GM19238 (cell line): ENCODE data around the gene HPCAL1.
A peak's percentile ranks its signal among the peaks of the same experiment; 100 is the strongest.
"Not testable (repeated sequence)": the region's sequence is repeated elsewhere in the genome, so short reads cannot be mapped to it uniquely, and the experiment has no call there.

Experiments used
- DNase-seq: peaks from one replicate; pipeline ENCODE4 v3.0.0; 2011; ENCODE audit warnings: low spot score; ENCODE audit not compliant: insufficient read length

Gene HPCAL1

DNA sequence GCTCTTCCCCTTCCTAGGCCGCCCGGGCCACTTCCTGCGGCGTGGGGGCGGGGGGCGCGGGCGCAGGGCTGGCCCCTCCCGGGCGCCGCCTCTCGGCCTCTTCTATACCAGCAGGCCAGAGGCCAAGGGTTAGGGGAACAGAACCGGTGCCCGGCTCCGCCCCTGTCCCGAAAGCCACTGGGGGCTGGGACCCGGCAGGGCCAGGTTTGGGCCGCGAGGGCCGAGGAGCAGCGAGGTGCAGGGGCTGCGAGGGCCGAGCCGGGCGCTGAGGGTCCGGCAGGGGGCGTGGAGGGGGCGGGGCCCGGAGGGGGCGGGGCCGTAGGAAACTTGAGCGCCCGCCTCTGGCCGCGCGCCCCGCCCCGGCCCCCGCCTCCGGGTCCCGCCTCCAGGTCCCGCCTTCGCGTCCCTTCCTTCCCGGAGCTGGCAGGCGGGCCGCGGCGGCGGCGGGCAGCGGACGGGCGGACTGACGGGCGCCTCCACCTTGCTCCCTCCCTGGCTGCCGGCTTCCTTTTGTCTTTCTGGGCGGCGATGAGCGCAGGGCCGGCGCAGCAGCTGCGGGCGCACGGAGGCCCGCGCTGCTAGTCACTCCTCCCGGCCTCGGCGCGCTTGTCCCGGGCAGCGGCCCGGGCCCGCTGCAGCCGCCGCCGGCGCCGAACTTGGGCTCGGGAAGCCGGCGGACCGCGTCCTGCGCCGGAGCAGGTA lies at the start of gene HPCAL1:
Gene HPCAL1 (plus strand): TSS at position 426 of the 702 bp plus-strand sequence. CDS start 116,854 bp downstream, outside the sequence.
- peak; percentile 94 for DNase-seq

DNA sequence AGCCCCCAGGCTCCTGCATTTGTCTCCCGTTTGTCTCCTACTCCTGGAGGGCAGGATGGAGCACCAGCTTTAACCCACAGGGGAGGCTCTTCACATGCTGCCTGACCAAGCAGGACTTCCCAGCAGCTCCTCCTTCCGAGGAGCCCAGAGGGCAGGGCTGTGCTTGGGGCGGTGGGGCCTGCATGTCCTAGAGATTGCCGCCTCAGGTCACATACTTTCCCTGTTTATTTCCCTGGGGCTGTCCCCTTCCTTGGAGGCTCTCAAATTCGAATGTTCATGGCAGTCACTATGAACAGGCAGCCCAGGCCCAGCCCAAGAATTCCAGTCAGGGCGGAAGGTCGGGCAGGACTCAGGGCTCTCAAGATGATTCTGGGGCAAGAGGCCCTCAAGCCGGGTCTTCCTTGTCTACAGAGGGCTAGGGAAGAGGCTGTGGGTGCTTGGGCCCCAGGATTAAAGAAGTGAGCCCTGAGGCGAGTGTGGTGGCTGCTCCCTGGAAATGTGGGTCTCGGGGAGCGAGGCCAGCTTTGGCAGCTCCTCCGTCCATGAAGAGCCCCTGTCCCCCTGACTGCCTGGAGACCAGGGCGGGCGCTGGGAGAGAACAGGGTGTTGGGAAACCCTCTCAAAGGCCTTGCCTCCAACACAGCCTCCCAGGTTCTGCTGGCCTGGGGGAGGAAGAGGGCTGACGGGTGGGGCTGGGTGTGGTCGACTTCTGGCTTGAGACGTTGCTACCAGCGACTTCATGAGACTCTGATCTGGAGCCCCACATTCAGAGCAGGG lies 48.9 kb upstream of the HPCAL1 start:
- no peak for DNase-seq

DNA sequence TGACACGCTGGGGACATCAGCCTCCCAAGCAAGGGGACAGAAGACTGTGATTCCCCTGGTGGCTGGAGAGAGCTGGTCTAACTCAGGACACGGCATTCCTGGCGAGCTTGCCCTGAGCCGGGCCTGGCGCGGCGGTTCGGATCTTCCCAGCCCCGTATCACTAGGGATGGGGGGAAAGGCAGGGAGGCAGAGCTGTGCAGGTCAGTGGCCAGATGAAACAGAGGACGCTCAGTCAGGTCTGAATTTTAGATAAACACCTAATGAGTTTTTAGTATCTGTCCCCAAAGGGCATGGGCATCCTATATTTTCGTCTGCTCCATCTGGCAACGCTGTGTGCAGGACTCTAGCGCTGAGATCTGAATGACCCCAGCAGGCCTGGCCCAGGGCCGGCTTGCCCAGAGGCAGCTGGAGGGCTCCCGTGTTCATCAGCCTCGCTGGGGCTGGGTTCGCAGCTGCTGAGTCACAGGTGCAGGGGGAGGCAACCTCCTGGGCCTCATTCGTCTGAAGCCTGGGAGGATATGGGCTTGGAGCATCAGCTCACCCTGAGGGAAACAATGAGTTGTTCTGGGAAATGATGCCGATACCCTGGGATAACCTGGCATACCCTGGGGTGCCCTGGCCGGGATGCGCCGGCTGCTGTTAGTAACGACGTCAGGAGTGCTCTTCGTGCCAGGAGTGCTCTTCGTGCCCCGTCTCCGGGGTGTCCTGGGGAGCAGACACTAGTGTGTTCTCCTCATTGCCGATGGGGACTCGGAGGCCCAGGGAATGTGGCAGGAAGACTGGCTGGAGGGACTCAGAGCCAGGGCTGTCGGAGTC lies 48.1 kb upstream of the HPCAL1 start:
- DNase-seq: no peak

DNA sequence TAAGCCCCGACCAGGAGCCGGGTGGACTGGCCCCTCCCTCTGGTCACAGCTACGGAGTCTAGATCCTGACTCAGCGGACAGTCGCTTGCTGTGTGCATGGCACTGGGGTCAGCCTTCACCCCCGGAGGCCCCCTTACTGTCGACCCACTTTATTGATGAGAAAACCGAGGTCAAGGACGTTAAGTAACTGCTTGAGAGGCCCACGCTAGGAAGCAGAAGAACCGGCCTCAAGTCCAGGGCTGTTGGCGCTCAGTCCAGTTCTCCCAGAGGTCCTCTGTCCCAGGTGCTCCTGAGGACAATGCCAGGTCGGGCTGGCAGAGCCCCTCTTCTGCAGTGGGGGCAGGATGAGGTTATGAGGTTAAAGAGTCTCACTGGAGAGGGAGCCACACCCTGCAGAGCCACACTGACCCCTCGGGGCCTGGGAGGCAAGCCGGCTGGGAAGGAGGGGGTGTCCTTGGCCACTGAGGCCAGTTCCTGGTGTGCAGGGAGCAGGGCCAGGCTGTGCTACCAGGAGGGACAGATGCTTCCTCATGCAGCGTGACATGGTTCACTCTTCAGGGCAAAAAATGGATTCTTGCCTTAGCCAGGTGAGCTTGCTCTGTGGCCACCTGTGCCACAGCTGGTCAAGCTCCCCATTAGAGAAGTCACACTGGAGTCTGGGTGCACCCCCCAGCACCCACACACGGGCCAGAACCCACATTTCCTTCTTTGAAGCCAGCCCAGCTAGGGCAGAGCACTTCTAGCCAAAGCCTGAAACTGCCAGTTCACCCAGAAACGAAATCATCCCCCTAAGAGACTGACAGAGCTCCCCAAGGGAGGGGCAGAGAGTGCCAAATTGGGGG lies 47.3 kb upstream of the HPCAL1 start:
- no peak for DNase-seq

DNA sequence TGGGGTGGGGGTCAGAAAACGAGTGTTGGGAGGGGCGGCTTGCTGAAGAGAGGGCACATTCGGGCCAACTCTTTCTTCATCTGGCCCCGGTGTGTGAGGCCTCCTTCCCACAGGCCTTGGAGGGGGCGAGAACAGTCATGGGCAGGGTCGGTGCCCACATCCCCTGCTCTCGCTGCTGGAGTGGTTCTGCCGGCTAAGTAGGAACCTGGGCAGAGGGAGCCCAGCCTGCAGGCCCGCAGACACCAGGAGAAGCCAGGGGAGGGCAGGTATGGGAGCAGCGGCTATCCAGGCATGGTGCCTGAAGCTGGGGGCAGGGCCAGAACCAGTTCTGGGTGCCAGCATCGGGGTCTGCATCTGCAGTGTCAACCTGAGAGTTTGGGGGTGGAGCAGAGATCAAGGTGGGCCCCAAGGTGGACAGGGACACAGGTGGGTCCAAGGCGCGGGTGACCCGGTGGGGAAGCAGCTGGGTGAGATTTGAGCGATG lies 46.6 kb upstream of the HPCAL1 start:
- DNase-seq: no peak

DNA sequence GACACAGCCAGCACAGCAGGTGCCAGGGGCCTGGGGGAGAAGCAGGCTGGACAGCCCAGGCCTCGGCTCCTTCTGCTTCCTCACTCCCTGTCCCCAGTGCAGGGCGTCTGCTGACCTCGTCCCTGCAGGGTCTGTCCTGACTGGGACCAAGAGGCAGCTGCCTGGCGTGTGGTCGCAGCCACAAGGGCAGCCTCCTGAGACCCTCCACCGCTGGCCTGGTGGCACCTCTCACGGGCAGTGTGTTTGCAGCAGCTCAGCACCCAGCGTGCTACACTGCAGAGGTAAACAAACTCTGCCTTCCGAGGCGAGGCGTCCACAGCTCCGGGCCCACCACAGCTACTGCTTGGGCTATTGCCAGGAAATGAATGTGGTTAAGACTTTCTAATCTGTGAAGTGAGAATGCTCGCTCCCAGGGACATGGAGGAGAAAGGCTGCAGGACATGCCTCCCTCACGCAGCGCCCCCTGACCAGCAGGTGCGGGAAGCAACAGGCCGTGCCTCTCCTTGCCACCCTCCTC lies 46.1 kb upstream of the HPCAL1 start:
- no peak for DNase-seq

DNA sequence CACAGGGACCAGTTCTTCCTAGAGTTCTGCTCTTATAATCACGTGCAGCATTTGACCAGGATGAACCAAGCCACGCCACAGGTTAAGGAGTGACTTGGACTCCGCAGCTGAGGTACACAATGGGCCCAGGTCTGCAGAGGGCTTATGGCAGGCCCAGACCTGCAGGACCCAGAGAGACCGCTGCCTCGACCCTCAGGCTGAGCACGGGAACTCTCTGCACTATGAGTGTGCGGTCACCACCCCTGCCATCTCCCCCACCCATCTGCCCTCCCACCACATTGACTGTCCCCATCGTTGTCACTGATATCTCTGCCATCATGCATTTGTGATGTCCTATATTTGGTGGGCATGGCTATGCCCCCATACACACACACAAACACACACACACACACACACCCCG lies 45.7 kb upstream of the HPCAL1 start:
- no peak for DNase-seq

DNA sequence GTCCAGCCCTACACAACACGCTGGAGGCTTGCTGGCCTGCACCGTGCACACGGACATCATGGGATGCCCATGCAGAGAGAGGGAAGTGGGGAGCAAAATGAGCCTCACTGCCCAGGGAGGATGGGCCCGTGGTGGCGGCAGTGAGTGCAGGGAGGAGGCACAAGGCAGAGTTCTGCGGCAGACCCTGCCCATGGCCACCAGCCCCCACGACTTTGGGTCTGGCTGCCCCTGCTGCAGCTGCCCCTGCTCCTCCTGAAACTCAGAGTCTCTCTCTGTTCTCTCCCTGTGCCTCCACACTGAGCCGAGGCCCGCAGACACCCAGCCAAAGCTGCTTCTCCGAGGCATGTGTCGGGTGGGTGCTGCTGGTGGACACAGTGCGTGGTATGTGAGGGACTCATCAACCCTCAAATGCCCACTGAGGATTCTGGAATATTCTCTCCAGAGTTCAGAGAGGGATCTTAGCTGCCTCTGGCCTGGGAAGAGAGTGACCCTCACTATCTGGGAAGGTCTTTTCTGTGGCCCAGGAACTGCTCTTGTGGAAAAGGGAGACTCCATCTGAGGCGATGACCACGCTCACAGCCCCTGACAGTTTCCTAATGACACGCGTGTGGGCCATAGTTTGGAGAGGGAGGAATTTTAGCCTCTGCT lies 45.1 kb upstream of the HPCAL1 start:
- DNase-seq: no peak

DNA sequence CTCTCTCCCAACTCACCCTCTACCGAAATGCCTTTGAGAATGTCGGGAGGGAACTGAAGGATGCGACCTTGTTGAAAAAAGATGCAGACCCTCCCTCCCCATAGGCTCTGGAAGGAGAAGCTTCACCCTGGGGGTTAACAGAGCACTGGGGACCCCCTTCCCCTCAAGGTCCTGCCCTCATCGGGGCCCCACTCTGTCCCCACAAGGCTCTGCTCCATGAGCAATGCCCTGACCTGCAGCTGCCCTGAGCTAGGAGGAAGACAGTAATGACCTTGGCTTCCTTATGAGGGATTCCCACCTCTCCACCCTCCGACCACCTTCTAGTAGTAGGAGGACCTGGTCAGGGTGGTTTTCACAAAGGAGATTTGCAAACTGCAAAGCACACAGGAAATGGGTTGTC lies 44.4 kb upstream of the HPCAL1 start:
- DNase-seq: no peak

DNA sequence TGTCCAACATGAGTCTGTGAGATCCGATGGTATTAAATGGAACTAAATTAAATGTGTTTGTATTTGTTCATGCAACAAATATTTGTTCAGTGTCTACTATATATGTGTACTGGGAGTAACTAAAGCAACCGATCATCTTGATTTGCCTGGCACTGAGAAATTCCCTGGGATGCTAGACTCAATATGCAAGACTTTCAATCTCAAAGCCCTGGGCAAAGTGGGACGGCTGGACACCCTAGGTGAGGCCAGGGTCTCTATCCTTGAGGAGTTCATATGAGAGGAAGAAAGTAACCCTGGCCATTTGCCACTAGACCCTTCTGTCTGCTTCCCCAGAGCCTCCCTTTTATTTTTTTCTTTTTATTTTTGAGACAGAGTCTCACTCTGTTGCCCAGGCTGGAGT lies 44.0 kb upstream of the HPCAL1 start:
- no peak for DNase-seq

DNA sequence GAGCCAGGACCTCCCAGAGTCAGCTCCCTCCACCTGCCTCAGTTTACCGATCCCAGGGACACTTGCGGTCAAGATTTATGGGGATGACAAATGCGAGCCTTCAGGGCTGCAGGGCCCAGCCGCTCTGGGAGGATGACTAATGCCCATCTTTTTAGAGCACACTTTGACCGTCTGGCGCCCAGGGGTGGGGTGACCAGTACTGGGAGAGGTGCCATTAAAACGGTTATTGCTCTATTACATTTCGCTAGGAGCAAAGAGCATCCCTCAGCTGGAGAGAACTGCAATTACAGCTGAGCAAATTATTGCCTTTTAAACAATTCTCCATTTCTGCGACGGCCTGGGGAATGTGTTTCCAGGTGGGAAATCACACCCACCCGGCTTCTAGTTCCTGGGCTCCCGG lies 42.6 kb upstream of the HPCAL1 start:
- no peak for DNase-seq

DNA sequence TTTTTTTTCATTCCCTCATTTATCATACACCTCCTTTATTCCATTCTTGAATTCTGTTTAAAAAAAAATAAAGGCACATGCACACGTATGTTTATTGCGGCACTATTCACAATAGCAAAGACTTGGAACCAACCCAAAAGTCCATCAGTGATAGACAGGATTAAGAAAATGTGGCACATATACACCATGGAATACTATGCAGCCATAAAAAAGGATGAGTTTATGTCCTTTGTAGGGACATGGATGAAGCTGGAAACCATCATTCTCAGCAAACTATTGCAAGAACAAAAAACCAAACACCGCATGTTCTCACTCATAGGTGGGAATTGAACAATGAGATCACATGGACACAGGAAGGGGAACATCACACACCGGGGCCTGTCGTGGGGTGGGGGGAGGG lies 39.2 kb upstream of the HPCAL1 start:
- DNase-seq: not testable (repeated sequence)

DNA sequence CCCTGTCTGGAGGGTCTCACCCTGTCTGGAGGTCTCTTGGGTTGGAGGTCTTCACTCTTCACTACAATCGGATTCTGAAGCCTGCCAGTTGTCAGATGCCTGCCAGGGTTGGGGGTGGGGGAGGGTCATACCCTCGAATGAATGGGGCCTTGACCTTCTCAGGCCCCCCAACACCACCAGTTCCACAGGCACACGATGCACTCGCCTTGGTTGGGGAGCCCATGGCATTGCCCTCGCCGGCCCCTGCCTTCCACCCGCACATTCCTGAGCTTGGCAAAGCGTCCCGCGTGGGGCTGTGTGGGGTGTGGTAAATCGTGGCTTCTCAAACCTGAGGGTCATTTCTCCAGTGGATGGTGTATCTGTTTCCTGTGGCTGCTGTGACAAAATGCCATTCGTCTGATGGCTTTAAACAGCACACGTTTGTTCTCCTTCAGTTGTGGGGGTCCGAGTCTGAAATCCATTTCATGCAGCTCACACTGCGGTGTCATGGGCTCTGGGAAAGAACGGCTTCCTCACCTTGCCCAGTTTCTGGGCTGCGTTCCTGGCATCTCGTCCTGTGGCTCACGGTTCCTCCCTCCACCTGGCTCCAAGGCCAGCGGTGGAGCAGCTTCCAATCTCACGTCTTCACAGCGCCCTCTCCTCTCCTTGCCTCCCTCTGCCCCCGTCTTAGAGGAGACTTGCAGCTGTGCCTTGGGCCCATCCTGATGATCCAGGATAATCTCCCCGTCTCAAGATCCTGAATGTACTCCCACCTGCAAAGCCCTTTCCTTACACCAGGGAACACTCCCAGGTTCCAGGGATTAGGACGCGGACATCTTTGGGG lies 38.0 kb upstream of the HPCAL1 start:
- no peak for DNase-seq

DNA sequence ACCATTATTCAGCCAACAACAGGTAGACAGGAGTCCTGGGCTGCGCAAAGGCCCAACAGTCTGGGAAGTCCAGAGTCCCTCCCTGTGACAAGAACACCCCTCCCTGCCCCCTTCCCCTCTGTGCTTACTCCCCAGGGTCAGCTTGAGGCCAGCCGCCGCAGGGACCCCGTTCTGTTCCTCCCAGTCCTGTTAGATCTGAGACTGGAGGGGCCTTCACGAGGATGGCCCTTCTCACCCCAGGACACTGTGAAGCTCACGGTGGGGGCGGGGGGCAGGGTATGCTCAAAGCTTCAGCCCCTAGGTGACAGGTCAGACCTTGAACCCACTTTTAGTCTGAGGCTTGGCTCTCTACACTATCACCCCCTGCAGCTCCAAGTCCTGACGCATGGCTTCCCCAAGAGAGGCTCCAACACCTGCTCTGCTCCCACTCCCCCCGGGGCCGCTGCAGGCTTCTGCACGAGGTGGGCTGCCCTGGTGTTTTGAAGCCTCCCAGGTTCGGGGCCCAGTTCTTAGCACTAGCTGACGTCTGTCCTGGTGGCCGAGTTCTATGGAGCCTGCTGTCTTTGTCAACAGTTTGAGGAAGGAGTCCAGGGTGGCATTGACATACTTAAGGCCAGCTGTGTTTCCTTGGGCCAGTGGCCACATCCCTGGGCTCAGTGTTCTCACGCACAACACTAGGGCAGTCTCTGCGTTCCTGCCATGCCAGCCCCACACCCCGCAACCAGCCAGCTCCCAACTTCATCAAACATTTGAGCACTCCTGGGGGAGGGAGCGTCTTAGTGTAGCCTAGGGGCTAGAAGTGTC lies 37.2 kb upstream of the HPCAL1 start:
- DNase-seq: no peak

DNA sequence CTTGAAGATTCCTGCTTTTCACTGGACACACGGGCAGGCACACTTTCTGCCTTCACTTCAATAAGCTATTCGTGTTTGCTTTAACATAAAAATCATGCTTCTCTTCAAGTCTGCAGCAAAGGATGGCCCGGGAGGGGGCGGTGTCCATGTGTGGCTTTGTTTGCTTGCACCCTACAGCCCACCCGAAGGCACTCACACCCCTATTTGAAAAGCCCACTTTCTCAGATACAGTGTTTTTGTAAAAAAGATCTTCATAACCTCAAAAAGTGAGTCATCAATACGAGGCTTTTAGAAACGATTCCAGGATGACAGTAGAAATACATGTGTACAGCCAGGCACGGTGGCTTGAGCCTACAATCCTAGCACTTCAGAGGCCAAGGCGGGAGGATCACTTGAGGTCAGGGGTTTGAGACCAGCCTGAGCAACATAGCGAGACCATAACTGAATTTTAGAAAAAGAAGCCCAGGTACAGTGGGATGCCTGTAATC lies 36.5 kb upstream of the HPCAL1 start:
- DNase-seq: no peak

DNA sequence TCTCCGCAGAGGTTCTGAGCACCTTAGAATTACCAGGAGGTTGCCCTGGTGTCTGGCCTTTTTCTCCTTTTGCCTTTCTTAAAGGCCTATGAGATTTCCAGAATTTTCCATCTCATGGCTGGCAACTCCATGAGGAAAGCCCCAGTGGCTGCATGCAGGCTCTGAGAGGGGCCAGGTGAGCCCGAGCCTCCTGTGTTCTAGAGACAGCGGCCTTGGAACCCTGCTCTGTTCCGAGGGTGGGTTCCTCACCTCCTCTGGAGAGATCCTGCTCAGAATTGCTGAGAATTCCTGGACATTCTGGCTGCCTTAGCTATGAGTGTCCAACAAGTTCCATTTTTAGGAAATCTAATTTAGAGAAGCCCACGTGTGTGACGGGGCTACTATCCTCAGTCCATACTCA lies 35.7 kb upstream of the HPCAL1 start:
- no peak for DNase-seq

DNA sequence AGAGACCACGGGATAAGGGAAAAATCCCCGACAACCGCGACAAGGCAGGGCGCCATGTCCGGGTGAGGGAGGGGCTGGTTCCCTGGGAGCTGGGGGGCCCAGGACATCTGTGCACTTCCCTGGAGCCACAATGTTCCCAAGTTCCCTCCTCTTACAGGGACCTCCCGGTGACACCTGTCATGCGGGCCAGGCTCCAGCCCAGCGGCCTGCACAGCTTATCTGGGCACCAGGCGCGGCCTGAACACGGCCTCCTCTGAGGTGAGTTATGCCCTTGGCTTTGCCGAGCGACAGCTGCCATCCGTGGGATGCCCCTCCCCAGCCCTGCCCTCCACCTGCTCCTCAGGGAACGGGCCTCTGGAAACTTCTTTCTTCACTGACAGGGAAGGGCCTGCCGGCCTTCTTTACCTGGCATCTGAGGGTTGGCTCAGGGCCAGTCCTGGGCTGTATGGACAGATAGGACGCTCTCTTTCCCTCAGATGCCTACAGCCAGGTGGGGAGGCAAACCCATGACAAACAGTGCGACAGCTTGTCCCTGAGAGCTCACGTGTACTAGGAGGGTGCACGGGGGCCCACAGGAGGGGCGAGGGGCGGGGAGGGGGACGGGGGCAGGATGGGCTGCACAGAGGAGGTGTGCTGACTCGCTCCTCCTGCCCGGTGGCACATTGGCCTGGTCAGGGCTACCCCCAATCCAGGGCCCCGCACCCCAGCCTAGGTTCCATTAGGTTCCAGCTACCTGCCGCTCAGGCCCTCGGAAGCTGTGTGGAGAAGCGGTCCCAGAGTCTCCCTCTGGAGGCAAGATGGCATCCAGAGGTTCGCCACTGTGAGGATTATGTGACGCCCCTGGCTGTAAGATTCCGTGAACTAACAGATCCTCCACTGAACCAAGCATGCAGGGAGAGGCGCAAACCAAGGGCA lies 34.9 kb upstream of the HPCAL1 start:
- no peak for DNase-seq
